NCI-H446 treated with DMSO at 0.1 percent for 48 hours (cell line): ENCODE data around the gene PDCD2L.
"Not testable (repeated sequence)": the region's sequence is repeated elsewhere in the genome, so short reads cannot be mapped to it uniquely, and the experiment has no call there.

Experiments
- DNase-seq: peaks from one replicate; lab custom pipeline; 2025; lab: John Stamatoyannopoulos, UW

The PDCD2L gene

GRCh38 chr19:34375598-34375997 is 28.6 kb upstream of the PDCD2L start:
- no peak for DNase-seq

- DNase-seq = no peak
Measured at GRCh38 chr19:34380639-34381241, 23.5 kb upstream of the PDCD2L start.

- no peak for DNase-seq
Measured at GRCh38 chr19:34381399-34382251, 22.6 kb upstream of the PDCD2L start.

- DNase-seq = no peak
Measured at GRCh38 chr19:34382471-34382870, 21.7 kb upstream of the PDCD2L start.

GRCh38 chr19:34383599-34383998 is 20.6 kb upstream of the PDCD2L start:
- DNase-seq = no peak

- DNase-seq = no peak
Measured at GRCh38 chr19:34386645-34387445, 17.4 kb upstream of the PDCD2L start.

GRCh38 chr19:34387446-34387810 is 16.8 kb upstream of the PDCD2L start:
- no peak for DNase-seq

- DNase-seq = not testable (repeated sequence)
Measured at GRCh38 chr19:34388745-34389144, 15.5 kb upstream of the PDCD2L start.

GRCh38 chr19:34391813-34392212 is 12.4 kb upstream of the PDCD2L start:
- DNase-seq = no peak

- DNase-seq = no peak
Measured at GRCh38 chr19:34393031-34393430, 11.2 kb upstream of the PDCD2L start.

- DNase-seq = no peak
Measured at GRCh38 chr19:34393629-34394028, 10.6 kb upstream of the PDCD2L start.

- DNase-seq = no peak
Measured at GRCh38 chr19:34397853-34398252, 6.3 kb upstream of the PDCD2L start.

- DNase-seq = no peak
Measured at GRCh38 chr19:34399886-34400285, 4.3 kb upstream of the PDCD2L start.

GRCh38 chr19:34400844-34401243 is 3.4 kb upstream of the PDCD2L start:
- DNase-seq = not testable (repeated sequence)

GRCh38 chr19:34402074-34402600 is 2.1 kb upstream of the PDCD2L start:
- DNase-seq = no peak

GRCh38 chr19:34403784-34404108 is 453 bp upstream of the PDCD2L start:
- no peak for DNase-seq

- no peak for DNase-seq
Measured at GRCh38 chr19:34405892-34406660, 1.9 kb downstream of the PDCD2L start.

- DNase-seq = no peak
Measured at GRCh38 chr19:34408411-34408810, 4.2 kb downstream of the PDCD2L start.

- no peak for DNase-seq
Measured at GRCh38 chr19:34409189-34410164, 5.3 kb downstream of the PDCD2L start.

- no peak for DNase-seq
Measured at GRCh38 chr19:34411216-34411615, 7.0 kb downstream of the PDCD2L start.
